SK-N-SH (cell line): Measurements from ENCODE around the gene NALCN.

Source experiments
- EZH2phosphoT487 ChIP-seq: fragments of 200-600 bp; sonication (generic); IDR thresholded peaks from 2 replicates; pipeline ENCODE4 v1.6.1; 2017; ENCODE audit warnings: low read depth, mixed run types, mild to moderate bottlenecking, antibody characterized with exemption, moderate library complexity, borderline replicate concordance
- MEF2A ChIP-seq: IDR thresholded peaks from 2 replicates; pipeline ENCODE4 v1.4.0; 2012; ENCODE audit warnings: low read depth, borderline replicate concordance
- POLR2AphosphoS5 ChIP-seq: IDR thresholded peaks from 2 replicates; pipeline ENCODE4 v1.6.1; 2012; ENCODE audit warnings: low read depth, low read length
- YY1 ChIP-seq: IDR thresholded peaks from 2 replicates; pipeline ENCODE4 v1.4.0; 2012; ENCODE audit warnings: low read depth, mild to moderate bottlenecking
- TF ChIP-seq, protein P1 (sequence below): fragments of 200-600 bp; sonication (generic); IDR thresholded peaks from 2 replicates; pipeline ENCODE4 v1.6.1; 2017; ENCODE audit warnings: antibody characterized with exemption, mild to moderate bottlenecking, moderate library complexity

- TF ChIP-seq MEF2A (no peak), POLR2AphosphoS5 (no peak), YY1 (no peak), EZH2phosphoT487 (no peak)
- TF ChIP-seq, protein P1, sequence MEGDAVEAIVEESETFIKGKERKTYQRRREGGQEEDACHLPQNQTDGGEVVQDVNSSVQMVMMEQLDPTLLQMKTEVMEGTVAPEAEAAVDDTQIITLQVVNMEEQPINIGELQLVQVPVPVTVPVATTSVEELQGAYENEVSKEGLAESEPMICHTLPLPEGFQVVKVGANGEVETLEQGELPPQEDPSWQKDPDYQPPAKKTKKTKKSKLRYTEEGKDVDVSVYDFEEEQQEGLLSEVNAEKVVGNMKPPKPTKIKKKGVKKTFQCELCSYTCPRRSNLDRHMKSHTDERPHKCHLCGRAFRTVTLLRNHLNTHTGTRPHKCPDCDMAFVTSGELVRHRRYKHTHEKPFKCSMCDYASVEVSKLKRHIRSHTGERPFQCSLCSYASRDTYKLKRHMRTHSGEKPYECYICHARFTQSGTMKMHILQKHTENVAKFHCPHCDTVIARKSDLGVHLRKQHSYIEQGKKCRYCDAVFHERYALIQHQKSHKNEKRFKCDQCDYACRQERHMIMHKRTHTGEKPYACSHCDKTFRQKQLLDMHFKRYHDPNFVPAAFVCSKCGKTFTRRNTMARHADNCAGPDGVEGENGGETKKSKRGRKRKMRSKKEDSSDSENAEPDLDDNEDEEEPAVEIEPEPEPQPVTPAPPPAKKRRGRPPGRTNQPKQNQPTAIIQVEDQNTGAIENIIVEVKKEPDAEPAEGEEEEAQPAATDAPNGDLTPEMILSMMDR: no peak
Measured at GRCh38 chr13:101451641-101452040, 35.3 kb upstream of the NALCN start.
